B cell (primary cell): ENCODE measurements around the gene PLA2G4E. TPM values are rescaled to one million over a fixed set of nuclear protein-coding genes. Genes with fewer than 3 reads are reported as not detected.

Source experiments
- ATAC-seq: fragments of 200-7000 bp; cut with Tn5 transposase; one replicate; pipeline ENCODE4 v1.10.0; 2021; ENCODE audit warnings: low read depth, mild to moderate bottlenecking, moderate number of reproducible peaks, moderate library complexity
- CTCF ChIA-PET: fragments of 350-600 bp; sonication (Branson Sonifier 250); formaldehyde crosslinking; loops from one replicate; lab custom pipeline; 2021; ENCODE audit warnings: antibody characterized with exemption, inconsistent platforms; lab: Charles Lee
- POLR2A ChIA-PET: fragments of 350-600 bp; sonication (Branson Sonifier 250); formaldehyde crosslinking; loops from one replicate; lab custom pipeline; 2021; ENCODE audit warnings: antibody characterized with exemption; lab: Charles Lee
- DNase-seq: peaks from one replicate; pipeline ENCODE4 v3.0.0; 2013
- H2AFZ ChIP-seq: 2 replicates; pipeline ENCODE4 v1.6.1; 2012; ENCODE audit warnings: mild to moderate bottlenecking, low read depth, low read length; ENCODE audit not compliant: insufficient read depth, poor library complexity, severe bottlenecking
- H3K27ac ChIP-seq, 2 donors: 1 replicate in 1 of 2; 2 replicates in 1 of 2; pipeline ENCODE4 v1.5.1; 2012 to 2013; ENCODE audit warnings: low read length in 2 of 2, mild to moderate bottlenecking in 2 of 2, moderate library complexity in 1 of 2
- H3K27me3 ChIP-seq, 4 experiments: fragments of 200-600 bp in 1 of 4; sonication (generic) in 1 of 4; replicated peaks in 1 of 4; 1 replicate in 2 of 4; 2 replicates in 2 of 4; pipeline versions ENCODE4 v1.6.1 to v1.7.0; 2013 to 2016; ENCODE audit warnings: low read length in 3 of 4, mild to moderate bottlenecking in 2 of 4, mixed read lengths in 1 of 4, moderate library complexity in 1 of 4; ENCODE audit not compliant: insufficient read depth in 4 of 4, control insufficient read depth in 3 of 4; ENCODE audit errors: control extremely low read depth in 1 of 4
- H3K36me3 ChIP-seq, 2 experiments: replicated peaks in 1 of 2; 1 replicate in 1 of 2; 2 replicates in 1 of 2; pipeline versions ENCODE4 v1.6.1 to v1.7.1; 2013; ENCODE audit warnings: low read length in 1 of 2; ENCODE audit not compliant: insufficient read depth in 2 of 2, control insufficient read depth in 1 of 2; ENCODE audit errors: control extremely low read depth in 1 of 2, extremely low read depth in 1 of 2
- H3K4me1 ChIP-seq, 2 donors: fragments of 200-600 bp in 1 of 2; sonication (generic) in 1 of 2; 1 replicate in 1 of 2; 2 replicates in 1 of 2; pipeline versions ENCODE4 v1.5.1 to v1.6.1; 2013 to 2017; ENCODE audit warnings: low read length in 2 of 2; ENCODE audit not compliant: control insufficient read depth in 2 of 2, insufficient read depth in 2 of 2
- H3K4me2 ChIP-seq: replicated peaks from 2 replicates; pipeline ENCODE3; 2012; ENCODE audit warnings: mild to moderate bottlenecking, low read depth, low read length; ENCODE audit not compliant: poor library complexity, severe bottlenecking
- H3K4me3 ChIP-seq, 5 experiments: fragments of 200-600 bp in 1 of 5; sonication (generic) in 1 of 5; 1 replicate in 3 of 5; 2 replicates in 2 of 5; pipeline versions ENCODE4 v1.5.1 to v1.7.0; 2011 to 2016; ENCODE audit warnings: low read length in 4 of 5, mild to moderate bottlenecking in 4 of 5, low read depth in 2 of 5, control low read depth in 1 of 5, moderate library complexity in 1 of 5; ENCODE audit not compliant: insufficient read depth in 1 of 5; ENCODE audit errors: control extremely low read depth in 1 of 5, extremely low read depth in 1 of 5
- H3K79me2 ChIP-seq: fragments of 200-600 bp; sonication (generic); one replicate; pipeline ENCODE4 v1.6.0; 2016; ENCODE audit warnings: low read length; ENCODE audit not compliant: control insufficient read depth, insufficient read depth
- H3K9ac ChIP-seq: fragments of 200-600 bp; sonication (generic); 2 replicates; pipeline ENCODE4 v1.6.1; 2017; ENCODE audit warnings: mild to moderate bottlenecking, low read length, moderate library complexity
- H3K9me3 ChIP-seq, 3 donors: one replicate each; pipeline versions ENCODE4 v1.6.1 to v1.7.1; 2013; ENCODE audit warnings: low read length in 2 of 3; ENCODE audit not compliant: control insufficient read depth in 2 of 3, insufficient read depth in 1 of 3; ENCODE audit errors: control extremely low read depth in 1 of 3
- H4K20me1 ChIP-seq: 2 replicates; pipeline ENCODE4 v1.6.0; 2012; ENCODE audit warnings: mild to moderate bottlenecking, low read length; ENCODE audit not compliant: insufficient read depth, control insufficient read depth, poor library complexity, severe bottlenecking
- H3K27ac Mint-ChIP-seq: one replicate; pipeline ENCODE4 v1.8.0; 2021; ENCODE audit warnings: mixed read lengths
- H3K27me3 Mint-ChIP-seq: one replicate; pipeline ENCODE4 v1.8.0; 2021; ENCODE audit warnings: mixed read lengths
- H3K4me1 Mint-ChIP-seq: one replicate; pipeline ENCODE4 v1.8.0; 2021; ENCODE audit warnings: mixed read lengths
- H3K4me3 Mint-ChIP-seq: one replicate; pipeline ENCODE4 v1.8.0; 2021; ENCODE audit warnings: mixed read lengths
- H3K9me3 Mint-ChIP-seq: one replicate; pipeline ENCODE4 v1.8.0; 2022; ENCODE audit warnings: mixed read lengths; ENCODE audit not compliant: insufficient read depth
- EZH2 ChIP-seq: IDR thresholded peaks from 2 replicates; pipeline ENCODE4 v1.6.1; 2012; ENCODE audit warnings: borderline replicate concordance, low read depth, mild to moderate bottlenecking, moderate library complexity, low read length; ENCODE audit not compliant: insufficient read depth, poor library complexity, severe bottlenecking
- WGBS: methylation state at CpG from one replicate; pipeline ENCODE4 v1.1.5; 2013; ENCODE audit warnings: missing lambda C conversion rate; ENCODE audit not compliant: insufficient coverage; 5-methylcytosine and 5-hydroxymethylcytosine counted together
- intact Hi-C: fragments of 100-400 bp; cut with micrococcal nuclease; formaldehyde crosslinking; loops from one replicate; pipeline ENCODE4 v1.10.0; 2022
- polyA plus RNA-seq: library from polyadenylated mRNA; depleted of rRNA; stranded (reverse); fragments of >200 nt; gene quantifications from 2 replicates; pipeline ENCODE4 v1.2.3, GENCODE V29; 2012
- total RNA-seq, 2 donors: library from RNA; stranded (reverse); fragments of 120-200 nt in 1 of 2; gene quantifications; 1 replicate in 1 of 2; 2 replicates in 1 of 2; pipeline versions ENCODE4 v1.2.3 to v1.2.4, GENCODE V29; 2013 to 2022
- TF ChIP-seq, protein P1 (sequence below): fragments of 200-600 bp; IDR thresholded peaks from one replicate; pipeline ENCODE4 v1.8.0; 2022; ENCODE audit warnings: antibody characterized with exemption, mild to moderate bottlenecking

PLA2G4E gene
- total and polyA plus RNA-seq, 2 donors (not counting 1 experiment from before 2014, with no cell fraction given) = not detected

DNA sequence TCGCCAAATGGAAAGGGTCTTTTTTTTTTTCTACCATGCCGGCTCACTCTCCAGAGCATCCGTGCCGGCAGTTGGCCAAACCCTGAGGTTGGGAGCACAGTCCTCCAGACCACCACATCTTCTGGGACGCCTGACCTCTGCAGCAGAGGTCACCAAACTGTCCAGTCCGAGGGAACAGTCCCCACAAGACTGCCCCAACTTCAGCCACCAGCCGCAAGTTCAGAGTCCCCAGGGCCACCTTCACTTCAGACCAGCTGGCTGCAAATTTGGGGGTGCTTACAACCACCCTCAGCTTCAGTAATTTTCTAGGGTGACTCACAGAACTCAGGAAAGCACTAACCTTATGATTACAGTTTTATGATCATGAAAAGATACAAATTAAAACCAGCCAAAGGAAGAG lies 44.6 kb upstream of the PLA2G4E start:
- POLR2A ChIA-PET = no interaction called here

DNA sequence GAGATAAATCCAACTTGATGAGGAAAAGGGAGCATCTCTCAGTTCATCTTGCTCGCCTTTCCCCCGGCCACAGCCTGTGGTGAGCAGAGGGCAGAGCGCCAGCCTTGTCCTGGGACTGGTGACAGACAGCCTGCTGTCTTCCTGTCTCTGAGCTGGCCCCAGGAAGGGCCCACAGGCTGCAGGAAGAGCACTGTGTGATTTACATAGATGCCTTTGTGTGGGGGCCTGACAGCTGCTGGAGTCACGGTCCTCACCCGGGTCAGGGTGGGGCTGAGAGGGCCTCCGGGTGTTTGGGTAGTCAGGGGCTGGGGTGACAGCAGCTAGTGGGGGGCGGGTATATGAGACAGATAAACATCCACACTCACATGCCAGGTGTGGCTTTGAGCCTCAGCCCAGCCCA lies 44.2 kb upstream of the PLA2G4E start:
- Histone ChIP-seq H3K4me1 (no peaks in the 10 kb centered on the region), H3K36me3 (no peaks in the 10 kb centered on the region), H3K79me2 (no peaks in the 10 kb centered on the region), H3K27ac (no peak overlapping the region), H3K4me3 (no peak overlapping the region), H3K27me3 (peaks cover 0 to 15% (median 0%) of the 10 kb centered on the region in 4 experiments), H3K9ac (no peak overlapping the region), H3K4me2 (no peak overlapping the region), H4K20me1 (no peaks in the 10 kb centered on the region), H2AFZ (no peak overlapping the region), H3K9me3 (peaks cover 0 to 14% (median 0%) of the 10 kb centered on the region in 3 donors)
- ATAC-seq (no peak), DNase-seq (no peak)
- ChIA-PET CTCF (interaction anchor here (1.1 to 6.8 kb wide), 2 partner anchors 19 to 75 kb away, joined by 4 to 109 read pairs; no protein-coding TSS in a partner anchor), POLR2A (no interaction called here)
- Mint-ChIP-seq H3K4me1 (peaks cover 4% of the 10 kb centered on the region), H3K27me3 (peaks cover 34% of the 10 kb centered on the region), H3K9me3 (peaks cover 5% of the 10 kb centered on the region), H3K4me3 (no peak overlapping the region), H3K27ac (no peak overlapping the region)
- intact Hi-C loops = no loop called here
- WGBS = 41% methylated on average over 4 of the region's 7 CpGs
- TF ChIP-seq, protein P1, sequence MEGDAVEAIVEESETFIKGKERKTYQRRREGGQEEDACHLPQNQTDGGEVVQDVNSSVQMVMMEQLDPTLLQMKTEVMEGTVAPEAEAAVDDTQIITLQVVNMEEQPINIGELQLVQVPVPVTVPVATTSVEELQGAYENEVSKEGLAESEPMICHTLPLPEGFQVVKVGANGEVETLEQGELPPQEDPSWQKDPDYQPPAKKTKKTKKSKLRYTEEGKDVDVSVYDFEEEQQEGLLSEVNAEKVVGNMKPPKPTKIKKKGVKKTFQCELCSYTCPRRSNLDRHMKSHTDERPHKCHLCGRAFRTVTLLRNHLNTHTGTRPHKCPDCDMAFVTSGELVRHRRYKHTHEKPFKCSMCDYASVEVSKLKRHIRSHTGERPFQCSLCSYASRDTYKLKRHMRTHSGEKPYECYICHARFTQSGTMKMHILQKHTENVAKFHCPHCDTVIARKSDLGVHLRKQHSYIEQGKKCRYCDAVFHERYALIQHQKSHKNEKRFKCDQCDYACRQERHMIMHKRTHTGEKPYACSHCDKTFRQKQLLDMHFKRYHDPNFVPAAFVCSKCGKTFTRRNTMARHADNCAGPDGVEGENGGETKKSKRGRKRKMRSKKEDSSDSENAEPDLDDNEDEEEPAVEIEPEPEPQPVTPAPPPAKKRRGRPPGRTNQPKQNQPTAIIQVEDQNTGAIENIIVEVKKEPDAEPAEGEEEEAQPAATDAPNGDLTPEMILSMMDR = no peak
- TF ChIP-seq EZH2 = no peak

More for the DNA sequence above, 44.6 kb upstream of the PLA2G4E start:
- peaks cover 2% of the 10 kb centered on the region for H3K4me1 Mint-ChIP-seq
- H3K27ac Mint-ChIP-seq = no peak overlapping the region
- peaks cover 5% of the 10 kb centered on the region for H3K9me3 Mint-ChIP-seq
- Histone ChIP-seq H3K9me3 (peaks cover 0 to 14% (median 0%) of the 10 kb centered on the region in 3 donors), H3K27me3 (peaks cover 0 to 15% (median 0%) of the 10 kb centered on the region in 4 experiments), H4K20me1 (no peaks in the 10 kb centered on the region), H3K4me1 (no peaks in the 10 kb centered on the region), H3K27ac (no peak overlapping the region), H2AFZ (no peak overlapping the region), H3K4me2 (no peak overlapping the region), H3K79me2 (no peaks in the 10 kb centered on the region), H3K36me3 (no peaks in the 10 kb centered on the region), H3K9ac (no peak overlapping the region), H3K4me3 (no peak overlapping the region)
- H3K4me3 Mint-ChIP-seq = no peak overlapping the region
- WGBS = 76% methylated on average over 6 of the region's 7 CpGs
- intact Hi-C loops = no loop called here
- TF ChIP-seq, protein P1 = no peak
- no peak for TF ChIP-seq EZH2
- DNase-seq = no peak
- ATAC-seq = no peak
- H3K27me3 Mint-ChIP-seq = peaks cover 34% of the 10 kb centered on the region
- CTCF ChIA-PET = interaction anchor here (1.1 kb wide), 1 partner anchor 19 kb away, joined by 4 read pairs; no protein-coding TSS in a partner anchor
